GM04504 (cell line): ENCODE measurements around the gene DPP6.

ENCODE experiments used
- DNase-seq: peaks from one replicate; pipeline ENCODE4 v3.0.0-alpha.2; 2012; ENCODE audit warnings: low read depth

The DPP6 gene

GRCh38 chr7:154532771-154533170, 480.6 kb downstream of the DPP6 start:
- DNase-seq = no peak

GRCh38 chr7:154540596-154540995, 488.4 kb downstream of the DPP6 start:
- DNase-seq = no peak

- no peak for DNase-seq
Measured at GRCh38 chr7:154541606-154542005, 489.4 kb downstream of the DPP6 start.

GRCh38 chr7:154546946-154547587, 494.9 kb downstream of the DPP6 start:
- DNase-seq = no peak

GRCh38 chr7:154553711-154554265, 501.6 kb downstream of the DPP6 start:
- DNase-seq = no peak

GRCh38 chr7:154559454-154559853, 507.3 kb downstream of the DPP6 start:
- DNase-seq = no peak

GRCh38 chr7:154564676-154565075, 512.5 kb downstream of the DPP6 start:
- no peak for DNase-seq

GRCh38 chr7:154566877-154567276, 514.7 kb downstream of the DPP6 start:
- no peak for DNase-seq

- no peak for DNase-seq
Measured at GRCh38 chr7:154568346-154568745, 516.1 kb downstream of the DPP6 start.

- no peak for DNase-seq
Measured at GRCh38 chr7:154569916-154570315, 517.7 kb downstream of the DPP6 start.

- DNase-seq = no peak
Measured at GRCh38 chr7:154571772-154572171, 519.6 kb downstream of the DPP6 start.

- no peak for DNase-seq
Measured at GRCh38 chr7:154574235-154574634, 522.0 kb downstream of the DPP6 start.

- DNase-seq = no peak
Measured at GRCh38 chr7:154575497-154575896, 523.3 kb downstream of the DPP6 start.

- DNase-seq = no peak
Measured at GRCh38 chr7:154576604-154577003, 524.4 kb downstream of the DPP6 start.

GRCh38 chr7:154577141-154577873, 525.1 kb downstream of the DPP6 start:
- DNase-seq = no peak

- no peak for DNase-seq
Measured at GRCh38 chr7:154578336-154578735, 526.1 kb downstream of the DPP6 start.

GRCh38 chr7:154579711-154580110, 527.5 kb downstream of the DPP6 start:
- no peak for DNase-seq

- no peak for DNase-seq
Measured at GRCh38 chr7:154581251-154581890, 529.2 kb downstream of the DPP6 start.

GRCh38 chr7:154583454-154583853, 531.3 kb downstream of the DPP6 start:
- DNase-seq = no peak

- DNase-seq = no peak
Measured at GRCh38 chr7:154584352-154585252, 532.4 kb downstream of the DPP6 start.

GRCh38 chr7:154587792-154588191, 535.6 kb downstream of the DPP6 start:
- no peak for DNase-seq

GRCh38 chr7:154591544-154591943, 539.3 kb downstream of the DPP6 start:
- DNase-seq = no peak
